ENCODE results near the gene SUDS3.

Gene SUDS3

GRCh38 chr12:118439068-118439467, 62.7 kb downstream of the SUDS3 start:
- DNase-seq, result no peak

- DNase-seq, result no peak
Measured at GRCh38 chr12:118446247-118446646, 69.9 kb downstream of the SUDS3 start.

- no peak for DNase-seq
Measured at GRCh38 chr12:118447181-118447580, 70.8 kb downstream of the SUDS3 start.

GRCh38 chr12:118448341-118448740, 72.0 kb downstream of the SUDS3 start:
- DNase-seq, result peak in 2 of 58 donors; percentile 3 to 7

- no peak for DNase-seq
Measured at GRCh38 chr12:118455327-118455726, 79.0 kb downstream of the SUDS3 start.

- DNase-seq, result no peak
Measured at GRCh38 chr12:118456741-118457140, 80.4 kb downstream of the SUDS3 start.

- DNase-seq, result no peak
Measured at GRCh38 chr12:118459110-118459509, 82.8 kb downstream of the SUDS3 start.

- no peak for DNase-seq
Measured at GRCh38 chr12:118463677-118464076, 87.3 kb downstream of the SUDS3 start.

GRCh38 chr12:118465706-118466105, 89.4 kb downstream of the SUDS3 start:
- no peak for DNase-seq

Measured in anterior cingulate cortex (tissue), 58 donors.